Fibroblast of villous mesenchyme (primary cell): ENCODE results near the gene ERBB4. TPM values are rescaled to one million over a fixed set of nuclear protein-coding genes. Genes with fewer than 3 reads are reported as not detected.

ENCODE experiments used
- DNase-seq: peaks from one replicate; pipeline ENCODE4 v3.0.0-alpha.2; 2010; ENCODE audit warnings: low read depth
- H3K4me3 ChIP-seq: 2 replicates; pipeline ENCODE4 v1.5.1; 2011; ENCODE audit warnings: low read depth, mild to moderate bottlenecking, low read length
- total RNA-seq: library from RNA; depleted of rRNA; stranded (reverse); fragments of >200 nt; gene quantifications from 2 replicates; pipeline ENCODE4 v1.2.3, GENCODE V29; 2012
- TF ChIP-seq, protein P1 (sequence below): IDR thresholded peaks from 2 replicates; pipeline ENCODE4 v1.5.1; 2012; ENCODE audit warnings: low read depth, mild to moderate bottlenecking, low read length; ENCODE audit not compliant: insufficient read depth

ERBB4 gene
- total RNA-seq, 1 donor, result under 0.01 TPM

DNA sequence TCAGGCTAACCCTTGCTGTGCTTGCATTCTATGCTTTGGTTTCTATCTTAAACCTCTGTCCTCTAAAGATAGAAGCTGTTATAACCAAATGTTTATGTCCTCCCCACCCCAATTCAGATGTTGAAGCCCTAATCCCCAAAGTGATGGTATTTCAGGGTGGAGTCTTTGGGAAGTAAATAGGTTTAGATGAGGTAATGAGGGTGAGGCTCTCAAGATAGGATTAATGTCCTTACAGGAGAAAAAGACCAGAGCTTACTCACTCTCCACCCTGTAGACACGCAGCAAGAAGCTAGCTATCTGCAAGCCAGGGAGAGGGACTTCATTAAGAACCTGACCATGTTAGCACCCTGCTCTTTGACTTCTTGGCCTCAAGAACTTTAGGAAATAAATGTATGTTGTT lies 362.5 kb downstream of the ERBB4 start:
- no peak overlapping the region for H3K4me3 ChIP-seq
- TF ChIP-seq, protein P1, sequence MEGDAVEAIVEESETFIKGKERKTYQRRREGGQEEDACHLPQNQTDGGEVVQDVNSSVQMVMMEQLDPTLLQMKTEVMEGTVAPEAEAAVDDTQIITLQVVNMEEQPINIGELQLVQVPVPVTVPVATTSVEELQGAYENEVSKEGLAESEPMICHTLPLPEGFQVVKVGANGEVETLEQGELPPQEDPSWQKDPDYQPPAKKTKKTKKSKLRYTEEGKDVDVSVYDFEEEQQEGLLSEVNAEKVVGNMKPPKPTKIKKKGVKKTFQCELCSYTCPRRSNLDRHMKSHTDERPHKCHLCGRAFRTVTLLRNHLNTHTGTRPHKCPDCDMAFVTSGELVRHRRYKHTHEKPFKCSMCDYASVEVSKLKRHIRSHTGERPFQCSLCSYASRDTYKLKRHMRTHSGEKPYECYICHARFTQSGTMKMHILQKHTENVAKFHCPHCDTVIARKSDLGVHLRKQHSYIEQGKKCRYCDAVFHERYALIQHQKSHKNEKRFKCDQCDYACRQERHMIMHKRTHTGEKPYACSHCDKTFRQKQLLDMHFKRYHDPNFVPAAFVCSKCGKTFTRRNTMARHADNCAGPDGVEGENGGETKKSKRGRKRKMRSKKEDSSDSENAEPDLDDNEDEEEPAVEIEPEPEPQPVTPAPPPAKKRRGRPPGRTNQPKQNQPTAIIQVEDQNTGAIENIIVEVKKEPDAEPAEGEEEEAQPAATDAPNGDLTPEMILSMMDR, result no peak
- DNase-seq, result no peak

DNA sequence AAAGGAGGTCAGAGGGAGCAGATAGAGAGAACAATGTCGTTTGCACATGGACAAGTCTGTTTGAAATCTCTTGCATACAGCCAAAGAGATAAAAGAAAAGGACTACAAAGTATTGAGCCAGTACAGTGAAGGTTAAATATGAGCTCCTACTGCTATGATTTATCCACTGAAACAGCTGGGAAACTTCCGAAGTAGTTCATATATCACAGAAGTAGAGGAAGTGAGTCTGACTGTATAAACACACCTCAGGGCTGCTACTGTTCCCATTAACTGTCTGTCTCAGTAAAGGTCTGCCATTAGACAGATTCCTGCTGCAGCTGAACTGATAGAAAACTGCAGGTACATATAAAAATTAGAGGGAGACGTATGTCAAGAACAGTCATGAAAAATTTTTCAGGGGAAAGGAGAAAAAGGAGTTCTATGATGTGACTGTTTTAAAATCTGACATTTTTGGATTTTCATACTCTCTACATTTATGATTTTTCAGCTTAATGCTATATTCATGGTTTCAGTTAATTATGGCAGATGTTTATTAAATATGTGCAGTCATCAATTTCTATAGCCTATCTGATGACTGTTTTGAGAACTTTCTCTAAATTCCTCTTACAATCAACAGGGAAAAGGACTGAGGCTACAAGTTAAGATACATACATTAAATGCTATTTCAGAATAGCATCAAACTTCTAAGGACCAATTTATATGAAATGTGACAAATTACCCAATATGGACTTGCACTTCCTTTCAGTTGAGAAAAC lies 364.7 kb downstream of the ERBB4 start:
- no peak for DNase-seq
- TF ChIP-seq, protein P1, result no peak
- no peak overlapping the region for H3K4me3 ChIP-seq

DNA sequence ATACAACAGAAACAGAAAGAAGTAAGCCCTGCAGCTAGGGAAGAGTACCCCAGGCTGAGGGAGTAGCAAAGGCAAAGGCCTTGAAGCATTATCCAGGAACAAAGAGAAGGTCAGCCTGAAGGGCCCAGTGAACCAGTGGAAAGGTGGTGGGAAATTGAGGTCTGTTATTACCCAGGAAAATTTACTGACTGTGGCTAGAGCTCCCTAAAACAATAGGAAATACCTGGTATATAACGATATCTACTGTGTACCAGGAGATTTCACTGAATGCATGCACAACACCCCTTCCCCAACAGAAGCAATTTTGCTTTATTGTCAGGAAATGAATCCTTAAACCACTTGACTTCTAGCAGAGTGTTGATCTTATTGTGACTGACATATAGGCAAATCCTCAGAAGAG lies 365.3 kb downstream of the ERBB4 start:
- no peak overlapping the region for H3K4me3 ChIP-seq
- DNase-seq, result no peak
- TF ChIP-seq, protein P1, result no peak

DNA sequence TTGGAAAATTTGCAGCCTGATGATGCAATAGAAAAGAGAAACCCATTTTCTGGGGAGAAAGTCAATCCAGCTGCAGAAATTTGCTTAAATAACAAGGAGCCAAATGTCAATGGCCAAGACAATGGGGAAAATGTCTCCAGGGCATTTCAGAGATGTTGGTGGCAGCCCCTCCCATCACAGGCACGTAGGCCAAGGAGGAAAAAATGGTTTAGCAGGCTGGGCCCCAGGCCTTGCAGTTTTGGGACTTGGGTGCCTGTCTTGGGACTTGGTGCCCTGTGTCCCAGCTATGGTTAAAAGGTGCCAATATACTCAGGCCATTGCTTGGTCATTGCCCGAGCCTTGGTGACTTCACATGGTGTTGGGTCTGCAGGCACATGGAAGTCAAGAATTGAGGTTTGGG lies 368.2 kb downstream of the ERBB4 start:
- DNase-seq, result no peak
- TF ChIP-seq, protein P1, result no peak
- no peak overlapping the region for H3K4me3 ChIP-seq

DNA sequence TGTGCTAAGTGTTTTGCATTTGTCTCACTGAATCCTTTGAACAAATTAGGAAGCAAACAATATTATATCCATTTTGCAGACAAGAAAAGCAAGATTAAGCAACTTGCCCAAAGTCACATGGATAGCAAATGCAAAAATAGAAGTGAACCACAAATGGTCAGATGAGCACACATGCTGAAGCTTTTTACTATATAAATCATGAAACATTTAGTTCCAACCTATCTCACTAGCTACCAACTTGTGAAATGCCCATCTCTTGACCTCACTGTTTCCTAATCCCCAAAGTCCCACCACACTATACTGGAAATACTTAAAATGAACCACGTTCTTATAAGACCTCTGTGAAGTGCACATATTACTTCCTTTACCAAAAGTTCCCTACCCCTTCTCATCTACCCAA lies 380.5 kb downstream of the ERBB4 start:
- TF ChIP-seq, protein P1, result no peak
- no peak overlapping the region for H3K4me3 ChIP-seq
- DNase-seq, result no peak

DNA sequence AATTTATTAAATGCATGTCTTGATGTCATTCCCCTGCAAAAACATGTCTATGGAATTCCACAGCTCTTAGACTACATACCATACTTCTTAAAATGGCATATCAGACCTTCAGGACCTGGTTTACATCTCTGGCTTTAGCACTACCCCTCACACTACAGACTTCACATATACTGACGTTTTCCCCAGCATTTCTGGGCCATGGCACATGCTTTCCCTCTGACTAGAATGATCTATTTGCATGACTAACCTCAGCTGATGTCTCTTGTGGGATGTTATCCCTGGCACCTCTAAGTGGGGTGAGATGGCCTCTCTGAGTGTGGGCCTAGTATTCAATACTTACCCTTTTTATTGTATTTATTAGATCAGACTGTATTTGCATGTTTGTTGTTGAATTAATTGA lies 381.6 kb downstream of the ERBB4 start:
- DNase-seq, result no peak
- TF ChIP-seq, protein P1, result no peak
- no peak overlapping the region for H3K4me3 ChIP-seq

DNA sequence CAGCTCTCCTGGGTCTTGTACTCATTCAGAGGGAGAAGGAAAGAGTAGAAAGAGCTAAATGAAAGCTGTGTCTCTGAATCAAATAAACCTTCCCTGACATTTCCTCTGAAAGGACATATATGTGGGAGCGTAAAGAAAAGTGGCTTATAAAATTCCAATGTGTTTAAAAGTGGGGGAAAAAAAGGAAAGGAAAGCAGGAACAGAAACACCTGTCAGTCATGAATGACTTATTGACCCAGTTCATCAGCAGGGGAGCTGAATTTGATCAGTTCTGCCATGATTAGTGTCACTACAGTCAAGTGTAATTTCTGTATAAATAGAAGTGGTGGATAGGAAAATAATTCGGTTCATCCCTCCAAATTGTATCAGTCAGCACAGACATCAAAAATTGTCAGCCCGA lies 382.5 kb downstream of the ERBB4 start:
- DNase-seq, result no peak
- H3K4me3 ChIP-seq, result no peak overlapping the region
- TF ChIP-seq, protein P1, result no peak
